ENCODE results near the gene CD63. TPM values are rescaled to one million over a fixed set of nuclear protein-coding genes. Genes with fewer than 3 reads are reported as not detected.

CD63 gene
- total and polyA plus RNA-seq, 9 of the 15 experiments (the other 6 are each of a cell fraction or from before 2014, with no cell fraction given), result 313 to 735 (median 433) TPM

DNA sequence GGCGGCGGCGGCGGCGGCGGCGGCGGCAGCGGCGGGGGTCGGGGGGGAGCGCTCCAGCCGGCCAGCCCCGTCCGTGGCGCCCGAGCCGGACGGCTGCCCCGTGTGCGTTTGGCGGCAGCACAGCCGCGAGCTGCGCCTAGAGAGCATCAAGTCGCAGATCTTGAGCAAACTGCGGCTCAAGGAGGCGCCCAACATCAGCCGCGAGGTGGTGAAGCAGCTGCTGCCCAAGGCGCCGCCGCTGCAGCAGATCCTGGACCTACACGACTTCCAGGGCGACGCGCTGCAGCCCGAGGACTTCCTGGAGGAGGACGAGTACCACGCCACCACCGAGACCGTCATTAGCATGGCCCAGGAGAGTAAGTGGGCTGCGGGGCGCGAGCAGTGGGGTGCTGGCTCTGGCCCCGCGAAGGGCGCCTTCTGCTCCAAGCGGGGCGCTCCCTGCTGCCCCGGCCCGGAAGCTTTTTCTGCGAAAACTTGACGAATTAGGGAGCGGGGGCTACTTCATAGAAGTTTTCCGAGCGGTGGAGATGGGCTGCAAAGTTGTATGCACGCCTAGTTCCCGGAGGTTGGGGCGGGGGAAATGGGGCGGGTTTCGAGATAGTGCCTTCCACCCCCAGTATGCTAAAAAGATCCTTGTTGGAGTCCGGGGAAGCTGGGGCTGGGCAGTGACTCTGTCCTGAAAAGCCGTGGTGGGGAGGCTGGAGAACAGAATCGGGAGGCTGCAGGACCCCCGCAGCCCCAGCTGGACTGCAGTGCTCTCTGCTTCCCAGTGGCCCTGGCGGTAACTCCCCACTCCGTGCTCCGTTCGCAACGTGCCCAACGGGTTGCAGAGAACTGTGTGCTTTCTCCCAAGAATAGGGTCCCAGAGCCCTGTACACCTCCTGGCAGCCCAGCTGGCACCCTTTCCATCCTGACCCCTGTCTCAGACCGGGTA, 14.9 kb upstream of the CD63 start (continued):
- TF ChIP-seq, protein P1, sequence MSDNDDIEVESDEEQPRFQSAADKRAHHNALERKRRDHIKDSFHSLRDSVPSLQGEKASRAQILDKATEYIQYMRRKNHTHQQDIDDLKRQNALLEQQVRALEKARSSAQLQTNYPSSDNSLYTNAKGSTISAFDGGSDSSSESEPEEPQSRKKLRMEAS (CRISPR knock-in tag; IDR thresholded peaks at IDR 0.05), result peak; percentile 49
- TF ChIP-seq SNIP1 (IDR thresholded peaks at IDR 0.05; ENCODE audit: low read depth) (no peak), HSF4 (CRISPR knock-in tag; IDR thresholded peaks at IDR 0.05; ENCODE audit: borderline replicate concordance) (no peak), BRF1 (IDR thresholded peaks at IDR 0.05; ENCODE audit: borderline replicate concordance, extremely low read depth, insufficient read length) (no peak), MTA3 (IDR thresholded peaks at IDR 0.05; ENCODE audit: borderline replicate concordance) (0 out of 2 replicates have a peak, but pooled peaks have one; percentile 46), SMC3 (conservative IDR thresholded peaks at IDR 0.05; ENCODE audit: insufficient read depth, low read depth, low read length) (0 out of 2 replicates have a peak, but pooled peaks have one; percentile 3), ATF1 (CRISPR knock-in tag; IDR thresholded peaks at IDR 0.05) (no peak), ATF1 (tag; IDR thresholded peaks at IDR 0.05) (peak; percentile 22; the same call in 1 of the 2 replicates), SIN3B (IDR thresholded peaks at IDR 0.05; ENCODE audit: low read depth) (0 out of 2 replicates have a peak, but pooled peaks have one; percentile 49), ZNF143 (CRISPR knock-in tag; IDR thresholded peaks at IDR 0.05) (no peak), CBX1 (IDR thresholded peaks at IDR 0.05; ENCODE audit: low read depth) (peak; percentile 58; the same call in 1 of the 2 replicates), NR4A1 (CRISPR knock-in tag; IDR thresholded peaks at IDR 0.05) (no peak), NR4A1 (tag; IDR thresholded peaks at IDR 0.05) (0 out of 2 replicates have a peak, but pooled peaks have one; percentile 40), SIN3A (IDR thresholded peaks at IDR 0.05; ENCODE audit: borderline replicate concordance in 2 of 2, control insufficient read depth in 1 of 2, low read depth in 2 of 2, low read length in 2 of 2) (peak in 1 of 2 experiments; percentile 48; a peak in 1 of 4 replicates), ZNF436 (CRISPR knock-in tag; IDR thresholded peaks at IDR 0.05) (peak; percentile 86), ETV1 (tag; conservative IDR thresholded peaks at IDR 0.05; ENCODE audit: low read depth) (0 out of 2 replicates have a peak, but pooled peaks have one; percentile 15), ZBTB7A (IDR thresholded peaks at IDR 0.05; ENCODE audit: borderline replicate concordance, control insufficient read depth, low read depth, low read length) (peak; percentile 60; the same call in 1 of the 2 replicates), GABPA (tag; conservative IDR thresholded peaks at IDR 0.05; ENCODE audit: low read depth) (no peak), SIRT6 (IDR thresholded peaks at IDR 0.05; ENCODE audit: low read depth, low read length) (no peak)
- TF ChIP-seq, protein P2, sequence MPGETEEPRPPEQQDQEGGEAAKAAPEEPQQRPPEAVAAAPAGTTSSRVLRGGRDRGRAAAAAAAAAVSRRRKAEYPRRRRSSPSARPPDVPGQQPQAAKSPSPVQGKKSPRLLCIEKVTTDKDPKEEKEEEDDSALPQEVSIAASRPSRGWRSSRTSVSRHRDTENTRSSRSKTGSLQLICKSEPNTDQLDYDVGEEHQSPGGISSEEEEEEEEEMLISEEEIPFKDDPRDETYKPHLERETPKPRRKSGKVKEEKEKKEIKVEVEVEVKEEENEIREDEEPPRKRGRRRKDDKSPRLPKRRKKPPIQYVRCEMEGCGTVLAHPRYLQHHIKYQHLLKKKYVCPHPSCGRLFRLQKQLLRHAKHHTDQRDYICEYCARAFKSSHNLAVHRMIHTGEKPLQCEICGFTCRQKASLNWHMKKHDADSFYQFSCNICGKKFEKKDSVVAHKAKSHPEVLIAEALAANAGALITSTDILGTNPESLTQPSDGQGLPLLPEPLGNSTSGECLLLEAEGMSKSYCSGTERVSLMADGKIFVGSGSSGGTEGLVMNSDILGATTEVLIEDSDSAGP (CRISPR knock-in tag; IDR thresholded peaks at IDR 0.05), result no peak
- TF ChIP-seq, protein P3, sequence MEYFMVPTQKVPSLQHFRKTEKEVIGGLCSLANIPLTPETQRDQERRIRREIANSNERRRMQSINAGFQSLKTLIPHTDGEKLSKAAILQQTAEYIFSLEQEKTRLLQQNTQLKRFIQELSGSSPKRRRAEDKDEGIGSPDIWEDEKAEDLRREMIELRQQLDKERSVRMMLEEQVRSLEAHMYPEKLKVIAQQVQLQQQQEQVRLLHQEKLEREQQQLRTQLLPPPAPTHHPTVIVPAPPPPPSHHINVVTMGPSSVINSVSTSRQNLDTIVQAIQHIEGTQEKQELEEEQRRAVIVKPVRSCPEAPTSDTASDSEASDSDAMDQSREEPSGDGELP (CRISPR knock-in tag; IDR thresholded peaks at IDR 0.05; ENCODE audit: borderline replicate concordance), result peak; percentile 71
- TF ChIP-seq, protein P4, sequence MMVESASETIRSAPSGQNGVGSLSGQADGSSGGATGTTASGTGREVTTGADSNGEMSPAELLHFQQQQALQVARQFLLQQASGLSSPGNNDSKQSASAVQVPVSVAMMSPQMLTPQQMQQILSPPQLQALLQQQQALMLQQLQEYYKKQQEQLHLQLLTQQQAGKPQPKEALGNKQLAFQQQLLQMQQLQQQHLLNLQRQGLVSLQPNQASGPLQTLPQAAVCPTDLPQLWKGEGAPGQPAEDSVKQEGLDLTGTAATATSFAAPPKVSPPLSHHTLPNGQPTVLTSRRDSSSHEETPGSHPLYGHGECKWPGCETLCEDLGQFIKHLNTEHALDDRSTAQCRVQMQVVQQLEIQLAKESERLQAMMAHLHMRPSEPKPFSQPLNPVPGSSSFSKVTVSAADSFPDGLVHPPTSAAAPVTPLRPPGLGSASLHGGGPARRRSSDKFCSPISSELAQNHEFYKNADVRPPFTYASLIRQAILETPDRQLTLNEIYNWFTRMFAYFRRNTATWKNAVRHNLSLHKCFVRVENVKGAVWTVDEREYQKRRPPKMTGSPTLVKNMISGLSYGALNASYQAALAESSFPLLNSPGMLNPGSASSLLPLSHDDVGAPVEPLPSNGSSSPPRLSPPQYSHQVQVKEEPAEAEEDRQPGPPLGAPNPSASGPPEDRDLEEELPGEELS (CRISPR knock-in tag; IDR thresholded peaks at IDR 0.05; ENCODE audit: borderline replicate concordance), result 0 out of 2 replicates have a peak, but pooled peaks have one; percentile 9

Data from K562 (cell line).